Activated CD8-positive, alpha-beta T cell treated with anti-CD3 and anti-CD28 coated beads, Interleukin-2, amount 10 ng/mL, durations not matched to agents 7 days and 5 days (primary cell): ENCODE data around the gene OR5AN1. TPM values are rescaled to one million over a fixed set of nuclear protein-coding genes. Genes with fewer than 3 reads are reported as not detected.

Experiments
- ATAC-seq: fragments of 150-1000 bp; cut with Tn5 transposase; one replicate; pipeline ENCODE4 v1.10.0; 2021; ENCODE audit warnings: moderate library complexity
- CTCF ChIA-PET: fragments of 350-600 bp; sonication (Branson Sonifier 250); formaldehyde crosslinking; loops from one replicate; lab custom pipeline; 2021; ENCODE audit warnings: antibody characterized with exemption; lab: Charles Lee
- POLR2A ChIA-PET: fragments of 350-600 bp; sonication (Branson Sonifier 250); formaldehyde crosslinking; loops from one replicate; lab custom pipeline; 2021; ENCODE audit warnings: antibody characterized with exemption; lab: Charles Lee
- DNase-seq: peaks from one replicate; pipeline ENCODE4 v3.0.0-alpha.2; 2020
- H3K27ac Mint-ChIP-seq: one replicate; pipeline ENCODE4 v1.8.0; 2021; ENCODE audit warnings: mild to moderate bottlenecking, mixed read lengths
- H3K27me3 Mint-ChIP-seq: one replicate; pipeline ENCODE4 v1.8.0; 2021; ENCODE audit warnings: low read depth, mixed read lengths
- H3K36me3 Mint-ChIP-seq: one replicate; pipeline ENCODE4 v1.8.0; 2021; ENCODE audit warnings: low read depth, mixed read lengths
- H3K4me1 Mint-ChIP-seq: one replicate; pipeline ENCODE4 v1.8.0; 2021; ENCODE audit warnings: low read depth, mixed read lengths
- H3K4me3 Mint-ChIP-seq: one replicate; pipeline ENCODE4 v1.8.0; 2021; ENCODE audit warnings: mild to moderate bottlenecking, mixed read lengths
- H3K9me3 Mint-ChIP-seq: one replicate; pipeline ENCODE4 v1.8.0; 2022; ENCODE audit warnings: mixed read lengths; ENCODE audit not compliant: insufficient read depth
- total RNA-seq, 2 experiments: library from RNA; stranded (reverse); gene quantifications; one replicate each; pipeline ENCODE4 v1.2.3, GENCODE V29; 2021

Gene OR5AN1
- total RNA-seq, 2 experiments from 2014 or later = not detected

GRCh38 chr11:59380263-59381059 lies 21.8 kb downstream of the OR5AN1 start:
- H3K9me3 Mint-ChIP-seq = no peaks in the 10 kb centered on the region
- no peak overlapping the region for H3K4me3 Mint-ChIP-seq
- H3K27me3 Mint-ChIP-seq = peaks cover 4% of the 10 kb centered on the region
- no peaks in the 10 kb centered on the region for H3K36me3 Mint-ChIP-seq
- H3K4me1 Mint-ChIP-seq = no peaks in the 10 kb centered on the region
- DNase-seq (no peak), ATAC-seq (no peak)
- ChIA-PET CTCF (no interaction called here), POLR2A (no interaction called here)
- no peak overlapping the region for H3K27ac Mint-ChIP-seq

- CTCF ChIA-PET = no interaction called here
- no peak for DNase-seq
- ATAC-seq = no peak
- Mint-ChIP-seq H3K27ac (no peak overlapping the region), H3K4me3 (no peak overlapping the region), H3K36me3 (no peaks in the 10 kb centered on the region), H3K27me3 (no peaks in the 10 kb centered on the region), H3K4me1 (no peaks in the 10 kb centered on the region), H3K9me3 (no peaks in the 10 kb centered on the region)
- POLR2A ChIA-PET = no interaction called here
Measured at GRCh38 chr11:59394186-59394585, 35.5 kb downstream of the OR5AN1 start.

- no peak for DNase-seq
- Mint-ChIP-seq H3K4me3 (no peak overlapping the region), H3K4me1 (no peaks in the 10 kb centered on the region), H3K36me3 (no peaks in the 10 kb centered on the region), H3K9me3 (peaks cover 16% of the 10 kb centered on the region), H3K27ac (no peak overlapping the region), H3K27me3 (peaks cover 3% of the 10 kb centered on the region)
- POLR2A ChIA-PET = no interaction called here
- ATAC-seq = no peak
- CTCF ChIA-PET = no interaction called here
Measured at GRCh38 chr11:59400461-59401261, 42.0 kb downstream of the OR5AN1 start.

GRCh38 chr11:59401262-59401552 lies 42.5 kb downstream of the OR5AN1 start:
- CTCF ChIA-PET = no interaction called here

GRCh38 chr11:59403546-59403945 lies 44.9 kb downstream of the OR5AN1 start:
- Mint-ChIP-seq H3K36me3 (no peaks in the 10 kb centered on the region), H3K4me3 (no peak overlapping the region), H3K27ac (no peak overlapping the region), H3K27me3 (peaks cover 3% of the 10 kb centered on the region), H3K4me1 (no peaks in the 10 kb centered on the region), H3K9me3 (peaks cover 16% of the 10 kb centered on the region)
- no peak for DNase-seq
- ChIA-PET CTCF (interaction anchor here (1.3 kb wide), 1 partner anchor 26 kb away, joined by 5 read pairs; no protein-coding TSS in a partner anchor), POLR2A (no interaction called here)
- ATAC-seq = no peak

More at GRCh38 chr11:59401262-59401552, 42.5 kb downstream of the OR5AN1 start:
- ATAC-seq (no peak), DNase-seq (no peak)
- Mint-ChIP-seq H3K27me3 (peaks cover 3% of the 10 kb centered on the region), H3K36me3 (no peaks in the 10 kb centered on the region), H3K9me3 (peaks cover 16% of the 10 kb centered on the region), H3K27ac (no peak overlapping the region), H3K4me3 (no peak overlapping the region), H3K4me1 (no peaks in the 10 kb centered on the region)
- POLR2A ChIA-PET = no interaction called here

- ChIA-PET POLR2A (no interaction called here), CTCF (no interaction called here)
- Mint-ChIP-seq H3K27me3 (peaks cover 16% of the 10 kb centered on the region), H3K4me1 (peaks cover 18% of the 10 kb centered on the region), H3K9me3 (peaks cover 12% of the 10 kb centered on the region), H3K36me3 (peaks cover 1% of the 10 kb centered on the region), H3K27ac (no peak overlapping the region), H3K4me3 (no peak overlapping the region)
- DNase-seq = no peak
- ATAC-seq = no peak
Measured at GRCh38 chr11:59413646-59414045, 55.0 kb downstream of the OR5AN1 start.

GRCh38 chr11:59415111-59415510 lies 56.4 kb downstream of the OR5AN1 start:
- Mint-ChIP-seq H3K36me3 (peaks cover 1% of the 10 kb centered on the region), H3K27ac (no peak overlapping the region), H3K9me3 (peaks cover 7% of the 10 kb centered on the region), H3K4me3 (no peak overlapping the region), H3K27me3 (peaks cover 16% of the 10 kb centered on the region), H3K4me1 (peaks cover 18% of the 10 kb centered on the region)
- DNase-seq = no peak
- no peak for ATAC-seq
- ChIA-PET POLR2A (no interaction called here), CTCF (no interaction called here)

- H3K9me3 Mint-ChIP-seq = no peaks in the 10 kb centered on the region
- peaks cover 16% of the 10 kb centered on the region for H3K27me3 Mint-ChIP-seq
- peak overlapping the region; percentile 40 for H3K27ac Mint-ChIP-seq
- ChIA-PET CTCF (no interaction called here), POLR2A (no interaction called here)
- ATAC-seq = no peak
- no peak overlapping the region for H3K4me3 Mint-ChIP-seq
- H3K4me1 Mint-ChIP-seq = peaks cover 18% of the 10 kb centered on the region
- DNase-seq = no peak
- H3K36me3 Mint-ChIP-seq = no peaks in the 10 kb centered on the region
Measured at GRCh38 chr11:59416613-59417012, 57.9 kb downstream of the OR5AN1 start.

- CTCF ChIA-PET = no interaction called here
Measured at GRCh38 chr11:59417023-59417422, 58.3 kb downstream of the OR5AN1 start.

GRCh38 chr11:59418156-59418555 lies 59.5 kb downstream of the OR5AN1 start:
- Mint-ChIP-seq H3K4me3 (no peak overlapping the region), H3K9me3 (no peaks in the 10 kb centered on the region), H3K27me3 (peaks cover 16% of the 10 kb centered on the region), H3K36me3 (no peaks in the 10 kb centered on the region), H3K4me1 (peaks cover 28% of the 10 kb centered on the region), H3K27ac (no peak overlapping the region)
- DNase-seq (no peak), ATAC-seq (no peak)
- ChIA-PET CTCF (interaction anchor here (0.7 kb wide), 1 partner anchor 20 kb away, joined by 3 read pairs; no protein-coding TSS in a partner anchor), POLR2A (no interaction called here)

More at GRCh38 chr11:59417023-59417422, 58.3 kb downstream of the OR5AN1 start:
- Mint-ChIP-seq H3K4me3 (no peak overlapping the region), H3K36me3 (no peaks in the 10 kb centered on the region), H3K9me3 (no peaks in the 10 kb centered on the region), H3K27me3 (peaks cover 16% of the 10 kb centered on the region), H3K4me1 (peaks cover 19% of the 10 kb centered on the region), H3K27ac (no peak overlapping the region)
- DNase-seq (peak; percentile 23), ATAC-seq (no peak)
- POLR2A ChIA-PET = no interaction called here
